Panc1 (cell line): ENCODE measurements around the gene SNX9.

Experiments used
- POLR2AphosphoS5 ChIP-seq: IDR thresholded peaks from 2 replicates; pipeline ENCODE4 v1.6.1; 2012; ENCODE audit warnings: mild to moderate bottlenecking, low read depth, low read length, moderate library complexity
- SIN3A ChIP-seq: IDR thresholded peaks from 2 replicates; pipeline ENCODE4 v1.6.1; 2012; ENCODE audit warnings: low read depth, mild to moderate bottlenecking, low read length, moderate library complexity, borderline replicate concordance; ENCODE audit not compliant: insufficient read depth
- TF ChIP-seq, protein P1 (sequence below): fragments of 450-650 bp; IDR thresholded peaks from 2 replicates; pipeline ENCODE4 v1.5.1; 2017; ENCODE audit warnings: mild to moderate bottlenecking

DNA sequence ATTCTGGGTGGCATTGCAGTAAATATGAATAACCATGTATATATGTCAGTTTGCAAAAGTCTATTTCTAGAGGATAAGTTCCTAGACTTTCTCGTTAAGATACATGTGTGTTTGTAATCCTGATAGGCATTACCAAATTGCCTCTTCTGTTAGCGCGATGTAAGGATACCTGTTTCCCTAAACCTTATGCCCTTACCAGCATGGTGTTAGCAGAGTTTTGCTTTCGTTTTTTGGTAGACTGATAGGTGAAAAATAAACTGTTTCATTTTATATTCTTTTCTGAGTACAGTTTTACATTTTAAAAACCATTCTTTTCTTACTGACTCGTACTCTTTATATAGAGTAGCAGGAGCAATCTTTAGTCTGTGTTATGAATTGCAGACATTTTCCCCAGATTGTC is 32.3 kb downstream of the SNX9 start:
- TF ChIP-seq, protein P1, sequence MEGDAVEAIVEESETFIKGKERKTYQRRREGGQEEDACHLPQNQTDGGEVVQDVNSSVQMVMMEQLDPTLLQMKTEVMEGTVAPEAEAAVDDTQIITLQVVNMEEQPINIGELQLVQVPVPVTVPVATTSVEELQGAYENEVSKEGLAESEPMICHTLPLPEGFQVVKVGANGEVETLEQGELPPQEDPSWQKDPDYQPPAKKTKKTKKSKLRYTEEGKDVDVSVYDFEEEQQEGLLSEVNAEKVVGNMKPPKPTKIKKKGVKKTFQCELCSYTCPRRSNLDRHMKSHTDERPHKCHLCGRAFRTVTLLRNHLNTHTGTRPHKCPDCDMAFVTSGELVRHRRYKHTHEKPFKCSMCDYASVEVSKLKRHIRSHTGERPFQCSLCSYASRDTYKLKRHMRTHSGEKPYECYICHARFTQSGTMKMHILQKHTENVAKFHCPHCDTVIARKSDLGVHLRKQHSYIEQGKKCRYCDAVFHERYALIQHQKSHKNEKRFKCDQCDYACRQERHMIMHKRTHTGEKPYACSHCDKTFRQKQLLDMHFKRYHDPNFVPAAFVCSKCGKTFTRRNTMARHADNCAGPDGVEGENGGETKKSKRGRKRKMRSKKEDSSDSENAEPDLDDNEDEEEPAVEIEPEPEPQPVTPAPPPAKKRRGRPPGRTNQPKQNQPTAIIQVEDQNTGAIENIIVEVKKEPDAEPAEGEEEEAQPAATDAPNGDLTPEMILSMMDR, result no peak
- TF ChIP-seq POLR2AphosphoS5 (no peak), SIN3A (no peak)
